Endothelial cell of umbilical vein (primary cell): Measurements from ENCODE around the gene SURF1. TPM values are rescaled to one million over a fixed set of nuclear protein-coding genes. Genes with fewer than 3 reads are reported as not detected.

Experiments used
- BruUV-seq: library from RNA; stranded (reverse); fragments of 400-500 nt; replicated peaks from 2 replicates; lab custom pipeline; 2021; lab: Mats Ljungman, UMichigan
- CTCF ChIA-PET: fragments of 300-600, 350-600 bp; sonication (Branson Sonifier 250); formaldehyde crosslinking; loops from one replicate; lab custom pipeline; 2021; ENCODE audit warnings: antibody characterized with exemption, inconsistent platforms; lab: Charles Lee
- POLR2A ChIA-PET: fragments of 300-600, 350-600 bp; sonication (Branson Sonifier 250); formaldehyde crosslinking; loops from one replicate; lab custom pipeline; 2021; ENCODE audit warnings: antibody characterized with exemption, inconsistent platforms; lab: Charles Lee
- DNase-seq: peaks from one replicate; pipeline ENCODE4 v3.0.0-alpha.2; 2011; ENCODE audit warnings: low read depth, low spot score
- FAIRE-seq: peaks from 2 replicates; lab custom pipeline; 2011; peaks lifted over from hg19 to GRCh38; lab: Jason Lieb, UNC
- H2AFZ ChIP-seq: 2 replicates; pipeline ENCODE4 v1.6.0; 2012; ENCODE audit warnings: low read depth, low read length, control low read depth, inconsistent platforms
- H3K27ac ChIP-seq: 2 replicates; pipeline ENCODE4 v1.5.1; 2011; ENCODE audit warnings: low read depth, mild to moderate bottlenecking, control low read depth, low read length, moderate library complexity; ENCODE audit not compliant: insufficient read depth
- H3K27me3 ChIP-seq, 2 experiments: 2 replicates each; pipeline versions ENCODE4 v1.6.0 to v1.6.1; 2011; ENCODE audit warnings: low read length in 2 of 2, mixed read lengths in 1 of 2; ENCODE audit not compliant: control insufficient read depth in 2 of 2, insufficient read depth in 2 of 2
- H3K36me3 ChIP-seq, 2 experiments: 2 replicates in 1 of 2; 3 replicates in 1 of 2; pipeline ENCODE4 v1.5.1; 2011; ENCODE audit warnings: low read length in 2 of 2, mild to moderate bottlenecking in 1 of 2, moderate library complexity in 1 of 2; ENCODE audit not compliant: control insufficient read depth in 2 of 2, insufficient read depth in 2 of 2; ENCODE audit errors: extremely low read depth in 1 of 2
- H3K4me1 ChIP-seq: 3 replicates; pipeline ENCODE4 v1.5.1; 2011; ENCODE audit warnings: mild to moderate bottlenecking, low read length; ENCODE audit not compliant: control insufficient read depth, insufficient read depth; ENCODE audit errors: extremely low read depth
- H3K4me2 ChIP-seq: 2 replicates; pipeline ENCODE4 v1.6.1; 2011; ENCODE audit warnings: low read length, control low read depth, mixed read lengths; ENCODE audit not compliant: insufficient read depth
- H3K4me3 ChIP-seq, 3 experiments: fragments of 200-600 bp in 1 of 3; sonication (generic), shearing (Covaris generic) in 1 of 3; replicated peaks in 1 of 3; 2 replicates each; pipeline ENCODE4 v1.5.1; 2011 to 2016; ENCODE audit warnings: control low read depth in 3 of 3, low read length in 3 of 3, mild to moderate bottlenecking in 2 of 3, inconsistent platforms in 1 of 3, low read depth in 1 of 3, moderate library complexity in 1 of 3; ENCODE audit not compliant: insufficient read depth in 1 of 3
- H3K79me2 ChIP-seq: 2 replicates; pipeline ENCODE4 v1.6.0; 2012; ENCODE audit warnings: low read length, inconsistent platforms; ENCODE audit not compliant: control insufficient read depth, insufficient read depth
- H3K9ac ChIP-seq: replicated peaks from 2 replicates; pipeline ENCODE3; 2011; ENCODE audit warnings: low read length, control low read depth; ENCODE audit not compliant: insufficient read depth; ENCODE audit errors: extremely low read depth
- H3K9me1 ChIP-seq: replicated peaks from 3 replicates; pipeline ENCODE4 v1.6.0; 2011; ENCODE audit warnings: mild to moderate bottlenecking, low read length; ENCODE audit not compliant: control insufficient read depth, insufficient read depth; ENCODE audit errors: extremely low read depth
- H3K9me3 ChIP-seq: replicated peaks from 2 replicates; pipeline ENCODE4 v1.5.1; 2012; ENCODE audit warnings: low read length, inconsistent platforms; ENCODE audit not compliant: control insufficient read depth, insufficient read depth
- H4K20me1 ChIP-seq: replicated peaks from 2 replicates; pipeline ENCODE3; 2011; ENCODE audit warnings: mild to moderate bottlenecking, low read length; ENCODE audit not compliant: control insufficient read depth, insufficient read depth; ENCODE audit errors: extremely low read depth
- CTCF ChIP-seq, 2 donors: IDR thresholded peaks; 1 replicate in 1 of 2; 2 replicates in 1 of 2; pipeline ENCODE4 v1.5.1; 2011; ENCODE audit warnings: low read length in 2 of 2, mild to moderate bottlenecking in 2 of 2, moderate library complexity in 2 of 2, control low read depth in 1 of 2, inconsistent platforms in 1 of 2, low read depth in 1 of 2; ENCODE audit not compliant: insufficient read depth in 1 of 2; ENCODE audit errors: extremely low read depth in 1 of 2
- EZH2 ChIP-seq: IDR thresholded peaks from 2 replicates; pipeline ENCODE4 v1.6.1; 2012; ENCODE audit warnings: borderline replicate concordance, low read depth, mild to moderate bottlenecking, moderate library complexity, low read length, inconsistent platforms; ENCODE audit not compliant: severe bottlenecking
- FOS ChIP-seq: IDR thresholded peaks from 2 replicates; pipeline ENCODE4 v1.6.1; 2011; ENCODE audit warnings: mild to moderate bottlenecking, low read length, moderate library complexity, borderline replicate concordance; ENCODE audit not compliant: insufficient read depth
- GATA2 ChIP-seq: IDR thresholded peaks from 2 replicates; pipeline ENCODE4 v1.7.0; 2011; ENCODE audit warnings: low read depth, mild to moderate bottlenecking, moderate library complexity, mixed read lengths, low read length; ENCODE audit not compliant: insufficient read length, insufficient read depth
- JUN ChIP-seq: IDR thresholded peaks from 2 replicates; pipeline ENCODE4 v1.6.1; 2011; ENCODE audit warnings: borderline replicate concordance, low read depth; ENCODE audit not compliant: insufficient read length, insufficient read depth
- MAX ChIP-seq: IDR thresholded peaks from 2 replicates; pipeline ENCODE4 v1.6.1; 2011; ENCODE audit not compliant: insufficient read depth, insufficient read length
- MYC ChIP-seq: IDR thresholded peaks from one replicate; pipeline ENCODE4 v1.6.1; 2011; ENCODE audit warnings: mild to moderate bottlenecking, low read depth, low read length
- POLR2A ChIP-seq: IDR thresholded peaks from 2 replicates; pipeline ENCODE4 v1.6.1; 2012; ENCODE audit warnings: low read depth, mild to moderate bottlenecking, control low read depth, low read length
- POLR2AphosphoS5 ChIP-seq: IDR thresholded peaks from 2 replicates; pipeline ENCODE4 v1.6.1; 2012; ENCODE audit warnings: low read depth, mild to moderate bottlenecking, control low read depth, low read length, moderate library complexity; ENCODE audit not compliant: insufficient read depth
- dilution Hi-C: fragments of 300-500 bp; cut with MboI; formaldehyde crosslinking; loops from one replicate; pipeline ENCODE4 v1.15.0; 2019; ENCODE audit warnings: low sequenced_read_pairs; ENCODE audit not compliant: extremely low pct_ligation_motif_present
- intact Hi-C: fragments of 100-400 bp; cut with micrococcal nuclease; formaldehyde crosslinking; loops from one replicate; pipeline ENCODE4 v1.10.0; 2022
- polyA plus RNA-seq, 4 experiments: library from polyadenylated mRNA; depleted of rRNA in 3 of 4; stranded (reverse) in 3 of 4; unstranded in 1 of 4; fragments of >200 nt; gene quantifications; 2 replicates each; pipeline versions ENCODE4 v1.2.1 to v1.2.3, GENCODE V29; 2011 to 2012; ENCODE audit warnings: missing spikeins in 1 of 4
- total RNA-seq: library from RNA; stranded (reverse); gene quantifications from 2 replicates; pipeline ENCODE4 v1.2.3, GENCODE V29; 2021

Gene SURF1
- total and polyA plus RNA-seq, 2 donors (not counting 3 experiments of a cell fraction or from before 2014, with no cell fraction given) = 22.8 to 27.1 TPM

- H3K9ac ChIP-seq = no peak overlapping the region
- dilution Hi-C loops (no loop called here), intact Hi-C loops (no loop called here)
- no peaks in the 10 kb centered on the region for H4K20me1 ChIP-seq
- peaks cover 4% of the 10 kb centered on the region for H3K4me1 ChIP-seq
- no peaks in the 10 kb centered on the region for H3K9me1 ChIP-seq
- TSS peak; percentile 2 for BruUV-seq
- H3K36me3 ChIP-seq = peaks cover 11 to 38% of the 10 kb centered on the region in 2 experiments
- ChIA-PET POLR2A (interaction anchor here (0.6 kb wide), 1 partner anchor 384 kb away, joined by 3 read pairs; no protein-coding TSS in a partner anchor), CTCF (interaction anchor here (1.7 to 5.6 kb wide), 4 partner anchors 92 to 148 kb away, joined by 9 to 128 read pairs (median 20); no protein-coding TSS in a partner anchor)
- no peaks in the 10 kb centered on the region for H3K27me3 ChIP-seq
- no peak overlapping the region for H3K4me3 ChIP-seq
- peaks cover 23% of the 10 kb centered on the region for H3K79me2 ChIP-seq
- H3K4me2 ChIP-seq = no peak overlapping the region
- DNase-seq = no peak
- no peaks in the 10 kb centered on the region for H3K9me3 ChIP-seq
- H3K27ac ChIP-seq = no peak overlapping the region
- FAIRE-seq = no peak
- no peak overlapping the region for H2AFZ ChIP-seq
- no peak for TF ChIP-seq POLR2AphosphoS5
- no peak for TF ChIP-seq CTCF (IDR thresholded peaks at IDR 0.05; ENCODE audit: extremely low read depth in 1 of 2, insufficient read depth in 1 of 2, low read depth in 1 of 2, low read length in 2 of 2)
- TF ChIP-seq JUN = no peak
- no peak for TF ChIP-seq MYC
- no peak for TF ChIP-seq MAX
- no peak for TF ChIP-seq EZH2
- TF ChIP-seq GATA2 = no peak
- no peak for TF ChIP-seq POLR2A
- TF ChIP-seq FOS = no peak
Observed at GRCh38 chr9:133331221-133331620, 25.1 kb downstream of the SURF1 start.
